B cell (primary cell): ENCODE data around the gene ZNF223. TPM values are rescaled to one million over a fixed set of nuclear protein-coding genes. Genes with fewer than 3 reads are reported as not detected.

Experiments used
- ATAC-seq: fragments of 200-7000 bp; cut with Tn5 transposase; one replicate; pipeline ENCODE4 v1.10.0; 2021; ENCODE audit warnings: low read depth, mild to moderate bottlenecking, moderate number of reproducible peaks, moderate library complexity
- CTCF ChIA-PET: fragments of 350-600 bp; sonication (Branson Sonifier 250); formaldehyde crosslinking; loops from one replicate; lab custom pipeline; 2021; ENCODE audit warnings: antibody characterized with exemption, inconsistent platforms; lab: Charles Lee
- POLR2A ChIA-PET: fragments of 350-600 bp; sonication (Branson Sonifier 250); formaldehyde crosslinking; loops from one replicate; lab custom pipeline; 2021; ENCODE audit warnings: antibody characterized with exemption; lab: Charles Lee
- DNase-seq: peaks from one replicate; pipeline ENCODE4 v3.0.0; 2013
- H2AFZ ChIP-seq: 2 replicates; pipeline ENCODE4 v1.6.1; 2012; ENCODE audit warnings: mild to moderate bottlenecking, low read depth, low read length; ENCODE audit not compliant: insufficient read depth, poor library complexity, severe bottlenecking
- H3K27ac ChIP-seq, 2 donors: 1 replicate in 1 of 2; 2 replicates in 1 of 2; pipeline ENCODE4 v1.5.1; 2012 to 2013; ENCODE audit warnings: low read length in 2 of 2, mild to moderate bottlenecking in 2 of 2, moderate library complexity in 1 of 2
- H3K27me3 ChIP-seq, 4 experiments: fragments of 200-600 bp in 1 of 4; sonication (generic) in 1 of 4; replicated peaks in 1 of 4; 1 replicate in 2 of 4; 2 replicates in 2 of 4; pipeline versions ENCODE4 v1.6.1 to v1.7.0; 2013 to 2016; ENCODE audit warnings: low read length in 3 of 4, mild to moderate bottlenecking in 2 of 4, mixed read lengths in 1 of 4, moderate library complexity in 1 of 4; ENCODE audit not compliant: insufficient read depth in 4 of 4, control insufficient read depth in 3 of 4; ENCODE audit errors: control extremely low read depth in 1 of 4
- H3K36me3 ChIP-seq, 2 experiments: replicated peaks in 1 of 2; 1 replicate in 1 of 2; 2 replicates in 1 of 2; pipeline versions ENCODE4 v1.6.1 to v1.7.1; 2013; ENCODE audit warnings: low read length in 1 of 2; ENCODE audit not compliant: insufficient read depth in 2 of 2, control insufficient read depth in 1 of 2; ENCODE audit errors: control extremely low read depth in 1 of 2, extremely low read depth in 1 of 2
- H3K4me1 ChIP-seq, 2 donors: fragments of 200-600 bp in 1 of 2; sonication (generic) in 1 of 2; 1 replicate in 1 of 2; 2 replicates in 1 of 2; pipeline versions ENCODE4 v1.5.1 to v1.6.1; 2013 to 2017; ENCODE audit warnings: low read length in 2 of 2; ENCODE audit not compliant: control insufficient read depth in 2 of 2, insufficient read depth in 2 of 2
- H3K4me2 ChIP-seq: replicated peaks from 2 replicates; pipeline ENCODE3; 2012; ENCODE audit warnings: mild to moderate bottlenecking, low read depth, low read length; ENCODE audit not compliant: poor library complexity, severe bottlenecking
- H3K4me3 ChIP-seq, 5 experiments: fragments of 200-600 bp in 1 of 5; sonication (generic) in 1 of 5; 1 replicate in 3 of 5; 2 replicates in 2 of 5; pipeline versions ENCODE4 v1.5.1 to v1.7.0; 2011 to 2016; ENCODE audit warnings: low read length in 4 of 5, mild to moderate bottlenecking in 4 of 5, low read depth in 2 of 5, control low read depth in 1 of 5, moderate library complexity in 1 of 5; ENCODE audit not compliant: insufficient read depth in 1 of 5; ENCODE audit errors: control extremely low read depth in 1 of 5, extremely low read depth in 1 of 5
- H3K79me2 ChIP-seq: fragments of 200-600 bp; sonication (generic); one replicate; pipeline ENCODE4 v1.6.0; 2016; ENCODE audit warnings: low read length; ENCODE audit not compliant: control insufficient read depth, insufficient read depth
- H3K9ac ChIP-seq: fragments of 200-600 bp; sonication (generic); 2 replicates; pipeline ENCODE4 v1.6.1; 2017; ENCODE audit warnings: mild to moderate bottlenecking, low read length, moderate library complexity
- H3K9me3 ChIP-seq, 3 donors: one replicate each; pipeline versions ENCODE4 v1.6.1 to v1.7.1; 2013; ENCODE audit warnings: low read length in 2 of 3; ENCODE audit not compliant: control insufficient read depth in 2 of 3, insufficient read depth in 1 of 3; ENCODE audit errors: control extremely low read depth in 1 of 3
- H4K20me1 ChIP-seq: 2 replicates; pipeline ENCODE4 v1.6.0; 2012; ENCODE audit warnings: mild to moderate bottlenecking, low read length; ENCODE audit not compliant: insufficient read depth, control insufficient read depth, poor library complexity, severe bottlenecking
- H3K27ac Mint-ChIP-seq: one replicate; pipeline ENCODE4 v1.8.0; 2021; ENCODE audit warnings: mixed read lengths
- H3K27me3 Mint-ChIP-seq: one replicate; pipeline ENCODE4 v1.8.0; 2021; ENCODE audit warnings: mixed read lengths
- H3K4me1 Mint-ChIP-seq: one replicate; pipeline ENCODE4 v1.8.0; 2021; ENCODE audit warnings: mixed read lengths
- H3K4me3 Mint-ChIP-seq: one replicate; pipeline ENCODE4 v1.8.0; 2021; ENCODE audit warnings: mixed read lengths
- H3K9me3 Mint-ChIP-seq: one replicate; pipeline ENCODE4 v1.8.0; 2022; ENCODE audit warnings: mixed read lengths; ENCODE audit not compliant: insufficient read depth
- EZH2 ChIP-seq: IDR thresholded peaks from 2 replicates; pipeline ENCODE4 v1.6.1; 2012; ENCODE audit warnings: borderline replicate concordance, low read depth, mild to moderate bottlenecking, moderate library complexity, low read length; ENCODE audit not compliant: insufficient read depth, poor library complexity, severe bottlenecking
- WGBS: methylation state at CpG from one replicate; pipeline ENCODE4 v1.1.5; 2013; ENCODE audit warnings: missing lambda C conversion rate; ENCODE audit not compliant: insufficient coverage; 5-methylcytosine and 5-hydroxymethylcytosine counted together
- intact Hi-C: fragments of 100-400 bp; cut with micrococcal nuclease; formaldehyde crosslinking; loops from one replicate; pipeline ENCODE4 v1.10.0; 2022
- polyA plus RNA-seq: library from polyadenylated mRNA; depleted of rRNA; stranded (reverse); fragments of >200 nt; gene quantifications from 2 replicates; pipeline ENCODE4 v1.2.3, GENCODE V29; 2012
- total RNA-seq, 2 donors: library from RNA; stranded (reverse); fragments of 120-200 nt in 1 of 2; gene quantifications; 1 replicate in 1 of 2; 2 replicates in 1 of 2; pipeline versions ENCODE4 v1.2.3 to v1.2.4, GENCODE V29; 2013 to 2022
- TF ChIP-seq, protein P1 (sequence below): fragments of 200-600 bp; IDR thresholded peaks from one replicate; pipeline ENCODE4 v1.8.0; 2022; ENCODE audit warnings: antibody characterized with exemption, mild to moderate bottlenecking

Gene ZNF223
- total and polyA plus RNA-seq, 2 donors (not counting 1 experiment from before 2014, with no cell fraction given): 2.9 to 7.3 TPM

DNA sequence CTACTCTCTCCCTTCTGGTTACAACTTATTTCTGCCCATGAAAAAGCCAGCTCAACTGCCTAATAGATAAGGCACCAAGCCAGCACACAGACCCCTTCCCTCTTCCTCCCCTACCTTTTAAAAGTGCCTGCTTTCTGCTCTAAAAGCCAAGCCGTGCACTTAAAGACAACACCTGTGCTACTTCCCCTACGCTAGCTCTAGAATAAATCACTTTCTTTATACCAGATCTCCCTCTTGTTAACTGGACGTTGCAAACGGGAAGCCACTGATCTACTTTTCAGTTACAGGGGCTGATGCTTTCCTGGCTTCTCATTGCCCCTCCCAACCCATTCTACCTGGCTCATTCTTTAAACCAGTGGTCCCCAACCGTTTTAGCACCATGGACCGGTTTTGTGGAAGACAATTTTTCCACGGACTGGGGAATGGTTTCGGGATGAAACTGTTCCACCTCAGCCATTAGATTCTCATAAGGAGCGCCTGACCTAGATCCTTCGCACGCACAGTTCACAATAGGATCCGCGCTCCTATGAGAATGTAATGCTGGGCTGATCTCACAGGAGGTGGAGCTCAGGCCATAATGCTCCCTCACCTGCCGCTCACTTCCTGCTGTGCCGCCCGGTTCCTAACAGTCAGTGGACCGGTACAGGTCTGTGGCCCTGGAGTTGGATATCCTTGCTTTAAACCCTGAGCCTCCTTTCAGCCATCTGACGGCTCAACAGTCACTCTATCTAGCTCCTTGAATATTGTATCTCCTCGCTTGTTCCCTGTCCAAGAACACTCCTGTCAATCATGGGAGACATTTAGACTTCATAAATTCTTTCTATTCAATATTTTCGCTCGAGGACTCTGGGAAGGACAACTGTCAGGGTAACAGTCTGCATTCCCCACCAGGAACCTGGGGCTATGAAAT is 841 bp upstream of the ZNF223 start:
- TF ChIP-seq, protein P1, sequence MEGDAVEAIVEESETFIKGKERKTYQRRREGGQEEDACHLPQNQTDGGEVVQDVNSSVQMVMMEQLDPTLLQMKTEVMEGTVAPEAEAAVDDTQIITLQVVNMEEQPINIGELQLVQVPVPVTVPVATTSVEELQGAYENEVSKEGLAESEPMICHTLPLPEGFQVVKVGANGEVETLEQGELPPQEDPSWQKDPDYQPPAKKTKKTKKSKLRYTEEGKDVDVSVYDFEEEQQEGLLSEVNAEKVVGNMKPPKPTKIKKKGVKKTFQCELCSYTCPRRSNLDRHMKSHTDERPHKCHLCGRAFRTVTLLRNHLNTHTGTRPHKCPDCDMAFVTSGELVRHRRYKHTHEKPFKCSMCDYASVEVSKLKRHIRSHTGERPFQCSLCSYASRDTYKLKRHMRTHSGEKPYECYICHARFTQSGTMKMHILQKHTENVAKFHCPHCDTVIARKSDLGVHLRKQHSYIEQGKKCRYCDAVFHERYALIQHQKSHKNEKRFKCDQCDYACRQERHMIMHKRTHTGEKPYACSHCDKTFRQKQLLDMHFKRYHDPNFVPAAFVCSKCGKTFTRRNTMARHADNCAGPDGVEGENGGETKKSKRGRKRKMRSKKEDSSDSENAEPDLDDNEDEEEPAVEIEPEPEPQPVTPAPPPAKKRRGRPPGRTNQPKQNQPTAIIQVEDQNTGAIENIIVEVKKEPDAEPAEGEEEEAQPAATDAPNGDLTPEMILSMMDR: no peak
- no peak for TF ChIP-seq EZH2

DNA sequence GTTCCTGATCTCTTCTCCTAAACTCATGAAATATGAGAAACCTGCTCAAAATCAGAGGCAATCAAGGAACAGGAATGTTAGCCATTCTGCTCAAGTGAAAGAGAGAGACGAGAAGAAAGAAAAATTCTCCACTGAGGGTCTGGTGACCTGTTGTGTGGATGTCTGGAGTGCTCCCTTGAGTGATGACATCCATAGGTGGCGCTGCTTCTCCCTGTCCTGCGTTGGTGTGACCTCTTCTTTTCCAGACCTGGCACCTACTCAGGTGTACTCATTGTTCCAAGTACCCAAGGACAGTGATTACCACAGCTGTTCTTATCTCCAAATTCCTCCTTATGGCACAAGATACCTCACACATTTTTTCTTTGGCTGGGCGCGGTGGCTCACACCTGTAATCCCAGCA is 4.0 kb downstream of the ZNF223 start:
- ATAC-seq (no peak), DNase-seq (no peak)
- Histone ChIP-seq H3K9ac (no peak overlapping the region), H2AFZ (no peak overlapping the region), H3K36me3 (peaks cover 0 to 2% of the 10 kb centered on the region in 2 experiments), H4K20me1 (no peaks in the 10 kb centered on the region), H3K9me3 (peaks cover 0 to 28% (median 0%) of the 10 kb centered on the region in 3 donors), H3K4me1 (peaks cover 11 to 18% of the 10 kb centered on the region in 2 donors), H3K4me2 (no peak overlapping the region), H3K79me2 (no peaks in the 10 kb centered on the region), H3K27ac (no peak overlapping the region), H3K27me3 (no peaks in the 10 kb centered on the region), H3K4me3 (no peak overlapping the region)
- peaks cover 21% of the 10 kb centered on the region for H3K4me1 Mint-ChIP-seq
- POLR2A ChIA-PET: interaction anchor here (0.7 kb wide), 1 partner anchor 119 kb away, joined by 4 read pairs; no protein-coding TSS in a partner anchor
- WGBS: 78% methylated on average over 2 of the region's 5 CpGs
- TF ChIP-seq, protein P1: no peak
- no peak for TF ChIP-seq EZH2
- no peak overlapping the region for H3K27ac Mint-ChIP-seq
- H3K27me3 Mint-ChIP-seq: no peaks in the 10 kb centered on the region
- intact Hi-C loops: no loop called here
- CTCF ChIA-PET: no interaction called here
- H3K4me3 Mint-ChIP-seq: no peak overlapping the region
- H3K9me3 Mint-ChIP-seq: peaks cover 6% of the 10 kb centered on the region

More for the DNA sequence above, 841 bp upstream of the ZNF223 start:
- no peaks in the 10 kb centered on the region for H3K36me3 ChIP-seq
- H2AFZ ChIP-seq: peak overlapping the region; percentile 79
- H3K9me3 Mint-ChIP-seq: peaks cover 11% of the 10 kb centered on the region
- 10% methylated on average over 15 of the region's 21 CpGs for WGBS
- DNase-seq (peak; percentile 36), ATAC-seq (peak; percentile 25)
- H3K27me3 Mint-ChIP-seq: peaks cover 20% of the 10 kb centered on the region
- CTCF ChIA-PET: interaction anchor here (1.3 kb wide), 1 partner anchor 25 kb away, joined by 3 read pairs; the partner anchor contains the start of gene ZNF222
- no peaks in the 10 kb centered on the region for H4K20me1 ChIP-seq
- H3K79me2 ChIP-seq: no peaks in the 10 kb centered on the region
- peaks cover 27% of the 10 kb centered on the region for H3K4me1 Mint-ChIP-seq
- H3K27me3 ChIP-seq: peaks cover 0 to 3% (median 0%) of the 10 kb centered on the region in 4 experiments
- peaks cover 0 to 8% (median 0%) of the 10 kb centered on the region in 3 donors for H3K9me3 ChIP-seq
- peak overlapping the region; percentile 67 for H3K9ac ChIP-seq
- peak overlapping the region; percentile 82 for H3K27ac Mint-ChIP-seq
- H3K4me3 ChIP-seq: peak overlapping the region; percentile 62 to 79 (median 73)
- peak overlapping the region in 1 of 2 donors; percentile 5 for H3K27ac ChIP-seq
- H3K4me3 Mint-ChIP-seq: peak overlapping the region; percentile 97
- intact Hi-C loops: loop anchor here (1.0 to 2.0 kb wide), 2 partner anchors 21 to 44 kb away; partner anchors contain the start of genes ZNF224 and ZNF284
- peak overlapping the region; percentile 71 for H3K4me2 ChIP-seq
- peaks cover 13 to 22% of the 10 kb centered on the region in 2 donors for H3K4me1 ChIP-seq
- POLR2A ChIA-PET: interaction anchor here (0.7 to 1.0 kb wide), 2 partner anchors 114 to 156 kb away, joined by 3 read pairs; partner anchors contain the start of gene ZNF226
